SK-N-SH treated with all-trans-retinoic acid at 6 μM for 48 hours (cell line): ENCODE results near the gene PODNL1.

Experiments used
- BACH2 ChIP-seq: fragments of 250-450 bp; sonication (Bioruptor Pico); IDR thresholded peaks from 2 replicates; pipeline ENCODE4 v1.9.0; 2021; ENCODE audit warnings: mild to moderate bottlenecking, borderline replicate concordance
- ESRRG ChIP-seq: fragments of 250-450 bp; sonication (Bioruptor Pico); IDR thresholded peaks from 2 replicates; pipeline ENCODE4 v1.6.1; 2021; ENCODE audit warnings: mild to moderate bottlenecking
- ISL1 ChIP-seq: fragments of 250-450 bp; sonication (Bioruptor Pico); IDR thresholded peaks from 2 replicates; pipeline ENCODE4 v2.1.2; 2022; ENCODE audit warnings: mild to moderate bottlenecking, moderate library complexity
- RARB ChIP-seq: fragments of 250-450 bp; sonication (Bioruptor Pico); IDR thresholded peaks from 2 replicates; pipeline ENCODE4 v1.8.0; 2021; ENCODE audit warnings: mild to moderate bottlenecking, moderate library complexity
- SNAI2 ChIP-seq: fragments of 250-450 bp; sonication (Bioruptor Pico); IDR thresholded peaks from 2 replicates; pipeline ENCODE4 v1.5.0; 2020; ENCODE audit warnings: mild to moderate bottlenecking, moderate library complexity
- ZC3H10 ChIP-seq: fragments of 250-450 bp; sonication (Bioruptor Pico); IDR thresholded peaks from 2 replicates; pipeline ENCODE4 v1.5.1; 2021; ENCODE audit warnings: mild to moderate bottlenecking, moderate library complexity
- ZFP3 ChIP-seq: fragments of 250-450 bp; sonication (Bioruptor Pico); IDR thresholded peaks from 2 replicates; pipeline ENCODE4 v1.5.0; 2020; ENCODE audit warnings: mild to moderate bottlenecking, moderate library complexity
- ZFP30 ChIP-seq: fragments of 450-650 bp; formaldehyde crosslinking; IDR thresholded peaks from 2 replicates; pipeline ENCODE4 v1.5.0; 2022; ENCODE audit warnings: mild to moderate bottlenecking, moderate library complexity
- ZNF8 ChIP-seq: fragments of 450-650 bp; formaldehyde crosslinking; IDR thresholded peaks from 2 replicates; pipeline ENCODE4 v1.5.0; 2020; ENCODE audit warnings: mild to moderate bottlenecking, moderate library complexity
- TF ChIP-seq, protein P1 (sequence below): fragments of 250-450 bp; sonication (Bioruptor Pico); IDR thresholded peaks from 2 replicates; pipeline ENCODE4 v1.8.0; 2021; ENCODE audit warnings: low read depth, mild to moderate bottlenecking, moderate library complexity, borderline replicate concordance
- TF ChIP-seq, protein P2 (sequence below): fragments of 250-450 bp; sonication (Bioruptor Pico); IDR thresholded peaks from 2 replicates; pipeline ENCODE4 v1.8.0; 2020; ENCODE audit warnings: mild to moderate bottlenecking, moderate library complexity, borderline replicate concordance
- TF ChIP-seq, protein P3 (sequence below): fragments of 250-450 bp; sonication (Bioruptor Pico); IDR thresholded peaks from 2 replicates; pipeline ENCODE4 v1.5.0; 2020; ENCODE audit warnings: mild to moderate bottlenecking, moderate library complexity
- TF ChIP-seq, protein P4 (sequence below): fragments of 250-450 bp; sonication (Bioruptor Pico); IDR thresholded peaks from 2 replicates; pipeline ENCODE4 v1.5.1; 2021; ENCODE audit warnings: mild to moderate bottlenecking, moderate library complexity

DNA sequence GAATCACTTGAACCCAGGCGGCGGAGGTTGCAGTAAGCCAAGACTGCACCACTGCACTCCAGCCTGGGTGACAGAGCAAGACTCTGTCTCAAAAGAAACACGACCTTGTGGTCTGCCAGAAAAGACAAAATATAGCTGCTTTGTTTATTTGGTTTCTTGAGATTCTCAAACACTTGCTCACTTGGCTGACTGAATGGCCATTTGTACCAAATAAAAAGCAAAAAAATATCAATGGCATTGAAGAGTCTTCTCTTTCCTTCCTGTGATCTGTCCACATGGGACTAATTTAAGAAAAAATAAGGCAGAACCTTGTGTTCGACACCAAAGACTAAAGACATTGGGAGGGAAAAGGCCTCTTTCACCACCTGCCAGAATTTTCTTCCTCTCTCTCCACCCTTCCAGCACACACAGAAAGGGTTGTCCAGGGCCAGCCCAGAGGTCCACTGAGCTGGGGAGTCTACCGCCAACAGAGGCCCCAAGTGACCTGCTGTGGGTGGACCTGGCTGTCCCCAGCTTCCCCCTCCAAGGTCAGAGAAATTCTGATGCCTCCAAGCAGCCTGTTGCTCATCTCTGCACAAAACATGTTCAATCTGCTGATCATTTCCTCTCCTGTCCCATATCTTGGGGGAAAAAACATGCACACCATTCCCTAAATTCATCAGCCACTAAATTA, 38.2 kb downstream of the PODNL1 start:
- TF ChIP-seq, protein P1, sequence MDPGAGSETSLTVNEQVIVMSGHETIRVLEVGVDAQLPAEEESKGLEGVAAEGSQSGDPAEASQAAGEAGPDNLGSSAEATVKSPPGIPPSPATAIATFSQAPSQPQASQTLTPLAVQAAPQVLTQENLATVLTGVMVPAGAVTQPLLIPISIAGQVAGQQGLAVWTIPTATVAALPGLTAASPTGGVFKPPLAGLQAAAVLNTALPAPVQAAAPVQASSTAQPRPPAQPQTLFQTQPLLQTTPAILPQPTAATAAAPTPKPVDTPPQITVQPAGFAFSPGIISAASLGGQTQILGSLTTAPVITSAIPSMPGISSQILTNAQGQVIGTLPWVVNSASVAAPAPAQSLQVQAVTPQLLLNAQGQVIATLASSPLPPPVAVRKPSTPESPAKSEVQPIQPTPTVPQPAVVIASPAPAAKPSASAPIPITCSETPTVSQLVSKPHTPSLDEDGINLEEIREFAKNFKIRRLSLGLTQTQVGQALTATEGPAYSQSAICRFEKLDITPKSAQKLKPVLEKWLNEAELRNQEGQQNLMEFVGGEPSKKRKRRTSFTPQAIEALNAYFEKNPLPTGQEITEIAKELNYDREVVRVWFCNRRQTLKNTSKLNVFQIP = no peak
- TF ChIP-seq RARB (no peak), ISL1 (CRISPR knock-in tag) (no peak), BACH2 (CRISPR knock-in tag) (no peak), ZC3H10 (no peak), ESRRG (no peak), SNAI2 (CRISPR knock-in tag) (no peak), ZFP3 (CRISPR knock-in tag) (no peak), ZFP30 (CRISPR knock-in tag) (no peak), ZNF8 (CRISPR knock-in tag) (no peak)
- TF ChIP-seq, protein P2, sequence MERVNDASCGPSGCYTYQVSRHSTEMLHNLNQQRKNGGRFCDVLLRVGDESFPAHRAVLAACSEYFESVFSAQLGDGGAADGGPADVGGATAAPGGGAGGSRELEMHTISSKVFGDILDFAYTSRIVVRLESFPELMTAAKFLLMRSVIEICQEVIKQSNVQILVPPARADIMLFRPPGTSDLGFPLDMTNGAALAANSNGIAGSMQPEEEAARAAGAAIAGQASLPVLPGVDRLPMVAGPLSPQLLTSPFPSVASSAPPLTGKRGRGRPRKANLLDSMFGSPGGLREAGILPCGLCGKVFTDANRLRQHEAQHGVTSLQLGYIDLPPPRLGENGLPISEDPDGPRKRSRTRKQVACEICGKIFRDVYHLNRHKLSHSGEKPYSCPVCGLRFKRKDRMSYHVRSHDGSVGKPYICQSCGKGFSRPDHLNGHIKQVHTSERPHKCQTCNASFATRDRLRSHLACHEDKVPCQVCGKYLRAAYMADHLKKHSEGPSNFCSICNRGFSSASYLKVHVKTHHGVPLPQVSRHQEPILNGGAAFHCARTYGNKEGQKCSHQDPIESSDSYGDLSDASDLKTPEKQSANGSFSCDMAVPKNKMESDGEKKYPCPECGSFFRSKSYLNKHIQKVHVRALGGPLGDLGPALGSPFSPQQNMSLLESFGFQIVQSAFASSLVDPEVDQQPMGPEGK = no peak
- TF ChIP-seq, protein P3, sequence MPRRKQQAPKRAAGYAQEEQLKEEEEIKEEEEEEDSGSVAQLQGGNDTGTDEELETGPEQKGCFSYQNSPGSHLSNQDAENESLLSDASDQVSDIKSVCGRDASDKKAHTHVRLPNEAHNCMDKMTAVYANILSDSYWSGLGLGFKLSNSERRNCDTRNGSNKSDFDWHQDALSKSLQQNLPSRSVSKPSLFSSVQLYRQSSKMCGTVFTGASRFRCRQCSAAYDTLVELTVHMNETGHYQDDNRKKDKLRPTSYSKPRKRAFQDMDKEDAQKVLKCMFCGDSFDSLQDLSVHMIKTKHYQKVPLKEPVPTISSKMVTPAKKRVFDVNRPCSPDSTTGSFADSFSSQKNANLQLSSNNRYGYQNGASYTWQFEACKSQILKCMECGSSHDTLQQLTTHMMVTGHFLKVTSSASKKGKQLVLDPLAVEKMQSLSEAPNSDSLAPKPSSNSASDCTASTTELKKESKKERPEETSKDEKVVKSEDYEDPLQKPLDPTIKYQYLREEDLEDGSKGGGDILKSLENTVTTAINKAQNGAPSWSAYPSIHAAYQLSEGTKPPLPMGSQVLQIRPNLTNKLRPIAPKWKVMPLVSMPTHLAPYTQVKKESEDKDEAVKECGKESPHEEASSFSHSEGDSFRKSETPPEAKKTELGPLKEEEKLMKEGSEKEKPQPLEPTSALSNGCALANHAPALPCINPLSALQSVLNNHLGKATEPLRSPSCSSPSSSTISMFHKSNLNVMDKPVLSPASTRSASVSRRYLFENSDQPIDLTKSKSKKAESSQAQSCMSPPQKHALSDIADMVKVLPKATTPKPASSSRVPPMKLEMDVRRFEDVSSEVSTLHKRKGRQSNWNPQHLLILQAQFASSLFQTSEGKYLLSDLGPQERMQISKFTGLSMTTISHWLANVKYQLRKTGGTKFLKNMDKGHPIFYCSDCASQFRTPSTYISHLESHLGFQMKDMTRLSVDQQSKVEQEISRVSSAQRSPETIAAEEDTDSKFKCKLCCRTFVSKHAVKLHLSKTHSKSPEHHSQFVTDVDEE (CRISPR knock-in tag) = no peak
- TF ChIP-seq, protein P4, sequence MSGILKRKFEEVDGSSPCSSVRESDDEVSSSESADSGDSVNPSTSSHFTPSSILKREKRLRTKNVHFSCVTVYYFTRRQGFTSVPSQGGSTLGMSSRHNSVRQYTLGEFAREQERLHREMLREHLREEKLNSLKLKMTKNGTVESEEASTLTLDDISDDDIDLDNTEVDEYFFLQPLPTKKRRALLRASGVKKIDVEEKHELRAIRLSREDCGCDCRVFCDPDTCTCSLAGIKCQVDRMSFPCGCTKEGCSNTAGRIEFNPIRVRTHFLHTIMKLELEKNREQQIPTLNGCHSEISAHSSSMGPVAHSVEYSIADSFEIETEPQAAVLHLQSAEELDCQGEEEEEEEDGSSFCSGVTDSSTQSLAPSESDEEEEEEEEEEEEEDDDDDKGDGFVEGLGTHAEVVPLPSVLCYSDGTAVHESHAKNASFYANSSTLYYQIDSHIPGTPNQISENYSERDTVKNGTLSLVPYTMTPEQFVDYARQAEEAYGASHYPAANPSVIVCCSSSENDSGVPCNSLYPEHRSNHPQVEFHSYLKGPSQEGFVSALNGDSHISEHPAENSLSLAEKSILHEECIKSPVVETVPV (CRISPR knock-in tag) = no peak
